Heart left ventricle (tissue), 13 donors: Measurements from ENCODE around the gene BRSK2.

Experiments used
- POLR2A ChIP-seq, 2 donors: fragments of 450-650 bp; IDR thresholded peaks; one replicate each; pipeline ENCODE4 v1.6.1; 2017; ENCODE audit warnings: antibody characterized with exemption in 2 of 2, mild to moderate bottlenecking in 2 of 2, moderate library complexity in 2 of 2
- TF ChIP-seq, protein P1 (sequence below), 12 donors: fragments of 200-600 bp; sonication (generic) in 4 of 12; IDR thresholded peaks; one replicate each; pipeline versions ENCODE4 v1.5.0 to v1.8.0; 2018 to 2022; ENCODE audit warnings: antibody characterized with exemption in 12 of 12, mild to moderate bottlenecking in 5 of 12
- donor health status: ischemic (EF 13 %, LVEDD 7.1; RV severe dilation, severe dysfunction).
- donor health status: DM: no; HTN: yes; CAD: no.
- donor health status: DM: no; HTN: no; CAD: no.
- donor health status: ischemic (EF 25% LVEDD 6.9; RV normal size, moderate dysfunction).
- donor health status: ischemic (EF 25% LVEDD 5.7; RV mildly dilated, moderate dysfunction).
- donor health status: ischemic (EF 35%, LVEDD 5.7; RV mildly dilated, moderate dysfunction).
- donor health status: nonischemic (EF 11% LVEDD 7.7; RV severe dilation, severe dysfunction).
- donor health status: DM: yes; HTN: yes; CAD: no.
- donor health status: PGD.
- donor health status: ischemic (EF 29% LVEDD 5.4; RV normal size, mild dysfunction).
- donor health status: nonischemic (EF 23%, LVEDD 6.1; RV moderate dilation, normal function).

DNA sequence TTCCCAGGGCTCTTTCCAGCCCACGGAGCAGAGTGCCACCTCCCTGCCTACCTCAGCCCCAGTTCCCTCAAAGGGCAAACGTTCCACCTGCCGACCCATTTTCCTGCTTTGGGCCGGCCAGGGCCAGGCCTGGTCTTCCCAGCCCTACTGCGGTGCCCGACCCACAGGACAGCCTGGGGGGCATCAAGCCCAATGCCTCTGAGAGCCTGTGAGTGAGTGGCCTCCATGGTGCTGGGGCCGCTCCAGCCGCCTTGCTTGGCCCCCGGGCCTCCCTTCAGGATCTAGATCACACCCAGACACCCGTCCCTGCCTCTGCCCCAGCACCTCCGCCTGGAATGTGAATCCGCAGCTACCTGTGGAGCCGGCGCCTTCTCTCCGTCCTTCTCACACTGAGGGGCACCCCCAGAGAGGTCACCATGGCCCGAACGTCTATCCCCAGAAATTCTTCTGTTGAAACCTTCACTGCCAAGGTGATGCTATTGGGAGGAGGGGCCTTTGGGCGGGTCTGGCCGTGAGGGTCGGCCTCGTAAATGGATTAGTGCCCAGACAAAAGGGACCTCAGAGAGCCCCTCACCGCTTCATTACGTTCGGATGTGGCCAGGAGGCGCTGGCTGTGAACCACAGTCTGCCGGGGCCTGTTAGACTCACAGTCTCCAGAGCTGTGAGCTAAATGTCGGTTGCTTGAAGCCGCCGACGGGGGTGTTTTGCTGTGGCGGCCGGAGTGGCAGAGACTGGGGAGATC lies 36.2 kb upstream of the BRSK2 start:
- TF ChIP-seq, protein P1, sequence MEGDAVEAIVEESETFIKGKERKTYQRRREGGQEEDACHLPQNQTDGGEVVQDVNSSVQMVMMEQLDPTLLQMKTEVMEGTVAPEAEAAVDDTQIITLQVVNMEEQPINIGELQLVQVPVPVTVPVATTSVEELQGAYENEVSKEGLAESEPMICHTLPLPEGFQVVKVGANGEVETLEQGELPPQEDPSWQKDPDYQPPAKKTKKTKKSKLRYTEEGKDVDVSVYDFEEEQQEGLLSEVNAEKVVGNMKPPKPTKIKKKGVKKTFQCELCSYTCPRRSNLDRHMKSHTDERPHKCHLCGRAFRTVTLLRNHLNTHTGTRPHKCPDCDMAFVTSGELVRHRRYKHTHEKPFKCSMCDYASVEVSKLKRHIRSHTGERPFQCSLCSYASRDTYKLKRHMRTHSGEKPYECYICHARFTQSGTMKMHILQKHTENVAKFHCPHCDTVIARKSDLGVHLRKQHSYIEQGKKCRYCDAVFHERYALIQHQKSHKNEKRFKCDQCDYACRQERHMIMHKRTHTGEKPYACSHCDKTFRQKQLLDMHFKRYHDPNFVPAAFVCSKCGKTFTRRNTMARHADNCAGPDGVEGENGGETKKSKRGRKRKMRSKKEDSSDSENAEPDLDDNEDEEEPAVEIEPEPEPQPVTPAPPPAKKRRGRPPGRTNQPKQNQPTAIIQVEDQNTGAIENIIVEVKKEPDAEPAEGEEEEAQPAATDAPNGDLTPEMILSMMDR (IDR thresholded peaks at IDR 0.05), result no peak
- TF ChIP-seq POLR2A (IDR thresholded peaks at IDR 0.05), result no peak
